GM13976 (cell line): ENCODE data around the gene TSSK2.

Experiments
- DNase-seq: peaks from one replicate; pipeline ENCODE4 v3.0.0; 2012; ENCODE audit warnings: low spot score
- CTCF ChIP-seq: IDR thresholded peaks from 2 replicates; pipeline ENCODE4 v1.5.1; 2012; ENCODE audit warnings: borderline replicate concordance, mild to moderate bottlenecking; ENCODE audit not compliant: insufficient read depth; ENCODE audit errors: extremely low read depth, missing control alignments, control extremely low read depth
- in situ Hi-C: fragments of 300-500 bp; cut with MboI; formaldehyde crosslinking; loops from one replicate; pipeline ENCODE4 v1.12.0; 2022; ENCODE audit warnings: low sequenced_read_pairs, mixed read lengths, inconsistent platforms; ENCODE audit not compliant: unreplicated experiment

Gene TSSK2

DNA sequence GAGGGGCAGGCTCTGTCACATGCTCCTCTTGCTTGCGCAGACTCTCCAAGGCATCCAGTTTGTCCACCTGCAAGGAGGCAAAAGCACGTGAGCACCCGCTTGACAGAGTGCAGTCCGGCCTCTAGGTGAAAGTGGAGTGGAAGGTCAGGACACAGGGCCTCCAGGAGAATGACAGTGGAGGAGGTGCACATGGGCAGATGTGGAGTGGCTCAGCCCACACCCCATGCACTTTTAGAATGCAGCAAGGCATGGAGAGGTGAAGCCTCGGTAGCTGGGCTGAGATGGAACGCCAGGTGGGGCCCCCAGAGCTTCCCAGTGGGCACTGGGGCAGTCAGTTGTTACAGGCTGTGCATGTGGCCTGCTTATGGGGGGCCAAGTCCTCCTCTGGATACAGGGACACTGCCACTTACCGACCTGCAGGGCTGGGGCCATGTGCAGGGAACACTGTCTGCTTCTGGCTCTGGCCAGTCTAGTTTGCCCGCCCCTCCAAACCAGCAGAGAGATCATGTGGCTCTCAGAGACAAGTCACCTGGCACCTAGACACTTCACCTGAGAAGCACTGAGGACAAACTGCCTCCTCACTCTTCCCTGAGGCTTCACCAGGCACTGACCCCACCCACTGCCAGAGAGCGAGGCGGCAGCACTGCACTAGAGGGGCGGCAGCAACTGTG is 49.8 kb downstream of the TSSK2 start:
- TF ChIP-seq CTCF, result no peak
- in situ Hi-C loops, result loop anchor here (10.0 kb wide), 2 partner anchors 64 to 294 kb away; partner anchors contain the start of genes CDC45 and UFD1
- no peak for DNase-seq

DNA sequence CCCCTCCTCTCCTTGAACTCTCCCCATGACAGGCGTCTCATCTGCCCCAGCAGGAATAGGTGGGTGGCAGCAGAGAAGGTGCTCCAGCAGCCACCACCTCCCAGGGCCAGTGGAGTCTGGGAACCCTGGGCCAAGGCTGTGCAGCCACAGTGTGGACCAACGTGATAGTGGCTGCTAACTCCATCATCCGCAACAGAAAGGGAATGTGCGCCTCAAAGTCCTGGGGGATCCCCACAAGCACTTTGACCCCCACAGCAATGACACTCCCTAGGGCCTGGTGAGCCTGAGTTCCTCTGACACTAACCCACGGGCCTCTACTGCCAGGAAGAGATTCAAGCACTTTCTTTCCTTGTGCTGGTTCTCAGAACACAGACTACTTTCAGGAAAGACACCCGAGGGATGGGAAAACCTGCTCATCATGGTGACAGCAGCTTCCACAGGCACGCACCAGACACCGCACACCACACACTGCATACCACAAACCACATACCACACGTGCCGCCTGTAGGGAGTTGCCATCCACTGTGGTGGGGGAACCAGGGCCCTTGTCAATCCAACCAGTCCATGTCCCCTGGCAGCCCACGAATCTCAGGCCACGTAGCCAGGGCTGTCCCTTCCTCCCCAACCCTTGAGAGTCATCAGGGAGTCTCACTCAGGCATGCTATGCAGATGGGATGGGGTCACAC is 50.8 kb downstream of the TSSK2 start:
- DNase-seq, result no peak
- in situ Hi-C loops, result loop anchor here (10.0 kb wide), 2 partner anchors 63 to 293 kb away; partner anchors contain the start of genes CDC45 and UFD1

More for the DNA sequence above, 50.8 kb downstream of the TSSK2 start:
- no peak for TF ChIP-seq CTCF
